ENCODE results near the gene MAP3K21.

DNA sequence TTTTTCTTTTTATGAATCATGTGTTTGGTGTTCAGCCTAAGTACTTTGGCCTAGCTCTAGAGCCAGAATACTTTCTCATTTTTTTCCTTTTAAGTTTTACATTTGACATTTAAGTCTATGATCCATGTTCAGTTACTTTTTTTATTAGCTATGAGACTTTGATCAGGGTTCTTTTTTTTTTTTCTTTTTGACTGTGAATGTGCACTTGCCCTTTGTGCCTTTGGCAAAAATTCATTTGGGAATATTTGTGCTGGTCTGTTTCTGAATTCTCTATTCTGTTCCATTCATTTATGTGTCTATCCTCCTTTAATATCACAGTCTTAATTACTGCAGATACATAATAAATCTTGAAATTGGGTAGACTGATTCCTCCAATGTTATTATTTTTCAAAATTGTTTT lies 93.8 kb downstream of the MAP3K21 start:
- TF ChIP-seq, protein P1, sequence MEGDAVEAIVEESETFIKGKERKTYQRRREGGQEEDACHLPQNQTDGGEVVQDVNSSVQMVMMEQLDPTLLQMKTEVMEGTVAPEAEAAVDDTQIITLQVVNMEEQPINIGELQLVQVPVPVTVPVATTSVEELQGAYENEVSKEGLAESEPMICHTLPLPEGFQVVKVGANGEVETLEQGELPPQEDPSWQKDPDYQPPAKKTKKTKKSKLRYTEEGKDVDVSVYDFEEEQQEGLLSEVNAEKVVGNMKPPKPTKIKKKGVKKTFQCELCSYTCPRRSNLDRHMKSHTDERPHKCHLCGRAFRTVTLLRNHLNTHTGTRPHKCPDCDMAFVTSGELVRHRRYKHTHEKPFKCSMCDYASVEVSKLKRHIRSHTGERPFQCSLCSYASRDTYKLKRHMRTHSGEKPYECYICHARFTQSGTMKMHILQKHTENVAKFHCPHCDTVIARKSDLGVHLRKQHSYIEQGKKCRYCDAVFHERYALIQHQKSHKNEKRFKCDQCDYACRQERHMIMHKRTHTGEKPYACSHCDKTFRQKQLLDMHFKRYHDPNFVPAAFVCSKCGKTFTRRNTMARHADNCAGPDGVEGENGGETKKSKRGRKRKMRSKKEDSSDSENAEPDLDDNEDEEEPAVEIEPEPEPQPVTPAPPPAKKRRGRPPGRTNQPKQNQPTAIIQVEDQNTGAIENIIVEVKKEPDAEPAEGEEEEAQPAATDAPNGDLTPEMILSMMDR (IDR thresholded peaks at IDR 0.05), result no peak
- TF ChIP-seq POLR2A (IDR thresholded peaks at IDR 0.05), result no peak
- TF ChIP-seq POLR2AphosphoS5 (IDR thresholded peaks at IDR 0.05), result no peak
- TF ChIP-seq EP300 (IDR thresholded peaks at IDR 0.05), result no peak

Data from suprapubic skin (tissue), 4 donors.